Measurements from ENCODE around the gene PMPCA.

The PMPCA gene

DNA sequence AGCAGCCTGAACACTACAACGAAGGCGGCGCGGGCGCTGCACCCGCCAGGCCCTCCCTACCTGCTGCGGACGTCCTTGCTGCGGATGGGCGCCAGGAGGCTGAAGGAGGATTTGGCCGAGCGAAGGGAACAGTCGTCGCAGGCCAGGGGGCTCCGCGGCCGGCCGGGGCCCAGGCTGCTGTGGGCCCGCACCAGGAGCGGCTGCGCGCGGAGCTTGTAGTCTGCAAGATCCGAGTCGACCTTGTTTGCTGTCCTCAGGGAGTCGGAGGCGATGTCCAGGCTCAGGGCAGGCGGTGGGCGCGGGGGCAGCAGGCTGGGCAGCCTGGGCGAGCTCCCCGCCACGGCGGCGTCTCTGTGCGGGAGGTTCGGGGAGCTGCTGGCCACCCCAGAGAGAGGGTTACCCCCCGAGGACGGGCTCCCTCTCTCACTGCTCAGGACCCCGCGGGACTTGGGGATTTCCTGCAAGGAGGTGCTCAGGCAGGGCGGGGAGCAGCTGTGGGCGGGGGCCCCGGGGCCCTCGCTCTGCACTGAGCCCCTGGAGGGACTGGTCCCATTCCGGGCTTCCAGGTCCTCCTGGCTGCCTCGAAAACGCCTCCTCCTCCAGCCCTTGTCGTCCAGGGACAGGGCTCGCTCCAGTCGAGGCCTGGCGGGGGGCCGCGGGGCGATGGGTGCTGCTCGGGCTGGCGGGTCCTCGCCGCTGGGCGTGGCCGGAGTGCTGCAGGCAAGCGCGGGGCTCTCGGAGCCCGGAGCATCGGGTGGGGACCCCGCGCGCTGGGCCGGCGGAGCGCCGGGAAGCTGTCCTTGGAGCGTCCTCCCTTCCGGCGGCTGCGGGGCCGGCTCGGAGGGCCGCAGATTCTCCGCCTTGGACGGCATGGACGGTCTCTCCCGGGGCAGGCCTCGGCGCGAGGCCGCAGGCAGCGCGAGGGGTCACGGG lies 28.4 kb downstream of the PMPCA start:
- DNase-seq: peak; percentile 13

DNA sequence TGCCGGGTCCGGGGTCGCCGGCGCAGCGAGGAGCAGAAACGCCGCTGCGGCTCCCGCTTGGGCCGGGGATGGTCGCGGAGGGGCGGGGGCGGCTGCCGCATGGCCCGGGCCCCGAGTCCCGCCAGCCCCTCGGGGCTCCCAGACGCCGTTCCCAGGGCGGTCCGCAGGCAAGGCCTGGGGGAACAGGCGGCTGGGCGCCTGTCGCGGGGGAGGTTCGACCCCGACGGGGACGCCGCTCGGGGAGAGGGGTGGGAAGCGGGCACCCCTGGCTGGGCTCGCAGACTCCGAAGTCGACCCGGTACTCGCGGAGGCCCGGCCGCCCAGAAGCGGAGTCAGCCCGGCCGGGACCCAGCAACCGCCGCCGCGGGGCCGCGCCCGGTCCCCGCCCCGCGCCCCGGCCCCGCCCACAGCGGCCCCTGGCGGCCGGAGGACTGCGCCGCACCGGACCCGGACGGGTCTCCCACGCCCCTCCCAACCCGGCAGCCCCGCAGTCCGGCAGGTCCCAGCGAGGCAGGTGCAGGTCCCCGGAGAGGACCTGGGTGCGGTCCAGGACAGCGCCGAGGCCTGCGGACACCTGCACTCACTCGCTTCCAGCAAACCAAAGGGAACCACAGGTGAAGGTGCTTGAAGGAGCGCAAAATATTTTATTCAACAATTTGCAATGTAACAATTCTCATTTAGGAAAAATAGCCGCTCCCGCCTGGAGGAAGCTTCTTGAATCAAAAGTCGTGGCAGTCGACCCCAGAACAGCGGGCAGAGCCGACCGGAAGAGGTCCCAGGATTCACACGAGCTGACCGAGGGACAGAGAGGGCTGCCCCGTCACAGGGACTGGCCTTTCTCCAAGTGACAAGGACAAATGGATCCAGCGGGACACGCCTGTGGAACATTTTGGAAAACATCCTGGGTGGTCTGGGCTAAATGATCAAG lies 29.3 kb downstream of the PMPCA start, which contains the start of gene INPP5E:
INPP5E (minus strand) TSS at position 365 of the 928 bp plus-strand sequence. CDS start 426 bp downstream, outside the sequence.
- DNase-seq: peak; percentile 53

GRCh38 chr9:136441191-136441680 lies 30.8 kb downstream of the PMPCA start:
- DNase-seq: no peak

DNA sequence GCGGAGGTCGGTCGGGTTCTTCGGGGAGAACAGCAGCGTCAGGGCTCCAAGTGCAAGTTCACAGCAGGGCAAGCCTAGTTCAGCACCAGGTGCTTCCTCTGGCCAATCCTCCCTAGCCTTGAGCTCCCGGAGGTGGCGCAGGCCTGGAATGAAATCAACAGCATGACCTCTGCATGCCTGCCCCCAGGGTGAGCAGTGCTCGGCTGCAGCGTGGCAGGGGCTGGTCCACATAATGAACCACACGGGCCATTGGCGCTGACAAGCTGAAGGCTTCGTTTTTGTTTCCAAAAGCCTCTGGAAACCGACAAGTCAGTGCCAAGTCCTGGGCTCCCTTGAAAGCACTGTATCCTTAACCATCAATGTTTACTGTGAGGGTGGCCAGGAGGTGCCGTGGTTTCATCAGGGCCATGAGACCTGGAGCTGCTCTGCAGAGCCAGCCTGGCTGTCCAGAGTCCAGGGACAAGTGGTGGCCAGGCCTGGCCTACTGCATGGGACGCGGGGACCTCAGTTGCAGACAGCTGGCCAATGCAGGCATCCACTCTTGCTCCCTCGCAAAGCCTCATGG lies 31.3 kb downstream of the PMPCA start:
- DNase-seq: no peak

- no peak for DNase-seq
Observed at GRCh38 chr9:136442265-136442664, 31.8 kb downstream of the PMPCA start.

DNA sequence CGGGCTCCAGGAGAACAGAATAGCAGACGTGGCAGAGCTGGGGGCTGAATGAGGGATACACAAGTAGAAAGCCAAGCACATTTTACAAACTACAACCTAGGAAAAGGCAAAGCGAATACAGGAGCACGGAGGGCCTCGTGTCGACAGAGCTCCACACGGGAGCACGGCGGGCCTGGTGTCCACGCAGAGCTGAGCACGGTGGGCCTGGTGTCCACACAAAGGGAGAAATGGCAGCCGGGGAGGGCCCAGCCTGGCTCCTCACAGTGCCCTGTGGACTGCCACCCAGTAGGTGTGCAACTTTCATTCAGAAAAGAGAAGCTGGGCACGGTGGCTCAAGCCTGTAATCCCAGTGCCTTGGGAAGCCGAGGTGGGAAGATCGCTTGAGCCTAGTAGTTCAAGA lies 32.6 kb downstream of the PMPCA start:
- DNase-seq: no peak

DNA sequence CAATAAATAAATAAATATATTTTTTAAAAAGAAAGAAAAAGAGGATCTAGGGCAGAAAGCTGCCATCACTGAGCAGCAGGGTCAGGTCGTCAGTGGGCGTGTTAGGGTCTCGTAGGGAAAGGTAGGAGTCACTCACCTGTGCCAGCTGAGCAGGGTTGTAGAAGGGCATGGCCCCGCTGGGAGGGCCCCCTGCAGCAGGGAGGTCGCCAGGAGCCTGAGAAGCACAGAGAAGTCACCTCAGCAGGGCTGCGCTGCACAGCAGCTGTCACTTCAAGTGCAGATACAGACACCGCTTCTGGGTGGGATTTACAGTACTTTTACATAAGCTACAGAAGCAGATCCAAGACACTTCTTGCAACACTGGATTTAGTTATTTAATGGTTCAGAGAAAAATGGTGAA lies 33.2 kb downstream of the PMPCA start:
- DNase-seq: no peak

DNA sequence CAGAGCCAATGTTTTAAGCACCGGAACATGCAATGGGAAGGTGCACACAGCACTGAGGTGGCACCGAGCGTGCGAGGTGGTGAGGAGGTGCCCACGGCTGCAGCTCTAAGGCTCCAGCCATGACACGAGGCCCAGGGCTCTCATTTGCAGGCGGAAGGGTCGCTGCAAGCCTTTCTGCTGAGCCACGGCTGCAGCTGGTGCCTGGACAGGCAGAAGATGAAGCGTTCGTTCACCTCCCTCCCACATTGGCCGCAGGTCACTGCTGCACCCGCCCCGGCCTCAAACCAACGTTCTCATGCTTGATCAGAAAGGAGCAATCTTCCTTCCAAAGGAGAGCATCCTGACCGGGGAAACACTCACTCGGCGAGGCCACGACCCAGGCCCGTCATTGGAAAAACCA lies 33.6 kb downstream of the PMPCA start:
- no peak for DNase-seq

GRCh38 chr9:136445799-136446198 lies 35.3 kb downstream of the PMPCA start:
- no peak for DNase-seq

DNA sequence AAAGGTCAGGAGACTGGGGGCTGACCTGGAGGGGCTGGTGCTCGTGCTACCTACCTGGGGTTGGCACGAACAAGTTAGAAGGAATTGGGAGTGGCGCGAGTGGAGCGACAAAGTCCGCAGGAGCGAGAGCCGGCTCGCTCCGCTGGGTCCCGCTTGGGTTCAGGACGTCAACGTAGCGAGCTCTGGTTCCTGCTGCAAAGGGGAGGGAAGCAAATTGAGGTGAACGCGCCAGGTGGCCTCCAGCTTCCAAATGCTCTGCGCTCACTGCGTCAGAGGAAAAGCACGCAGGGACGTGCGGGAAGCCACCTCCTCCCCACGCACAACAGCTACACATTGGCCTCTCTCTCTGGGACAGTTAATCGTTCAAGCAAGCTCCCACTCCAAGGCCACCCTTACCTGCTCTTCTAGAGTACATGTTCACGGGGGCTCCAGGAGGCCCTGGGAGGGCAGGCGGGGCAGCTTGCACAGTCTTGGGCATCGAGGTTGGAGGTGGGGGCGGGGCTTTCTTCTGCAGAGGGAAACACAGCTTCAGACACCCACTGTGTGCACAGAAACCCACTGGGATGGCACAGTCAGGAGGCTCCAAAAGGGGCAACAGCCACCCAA lies 36.8 kb downstream of the PMPCA start:
- no peak for DNase-seq

DNA sequence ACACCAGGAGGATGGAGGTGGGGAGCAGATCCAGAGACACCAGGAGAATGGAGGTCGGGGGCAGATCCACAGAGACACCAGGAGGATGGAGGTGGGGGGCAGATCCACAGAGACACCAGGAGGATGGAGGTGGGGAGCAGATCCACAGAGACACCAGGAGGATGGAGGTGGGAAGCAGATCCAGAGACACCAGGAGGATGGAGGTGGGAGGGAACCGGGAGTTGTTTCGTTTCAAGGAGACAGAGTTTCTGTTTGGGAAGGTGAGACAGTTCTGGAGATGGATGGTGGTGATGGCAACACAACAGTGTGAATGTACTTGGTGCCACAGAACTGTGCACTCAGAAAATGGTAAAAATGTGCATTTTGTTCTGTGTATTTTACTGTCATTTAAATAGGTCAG lies 38.2 kb downstream of the PMPCA start:
- no peak for DNase-seq

DNA sequence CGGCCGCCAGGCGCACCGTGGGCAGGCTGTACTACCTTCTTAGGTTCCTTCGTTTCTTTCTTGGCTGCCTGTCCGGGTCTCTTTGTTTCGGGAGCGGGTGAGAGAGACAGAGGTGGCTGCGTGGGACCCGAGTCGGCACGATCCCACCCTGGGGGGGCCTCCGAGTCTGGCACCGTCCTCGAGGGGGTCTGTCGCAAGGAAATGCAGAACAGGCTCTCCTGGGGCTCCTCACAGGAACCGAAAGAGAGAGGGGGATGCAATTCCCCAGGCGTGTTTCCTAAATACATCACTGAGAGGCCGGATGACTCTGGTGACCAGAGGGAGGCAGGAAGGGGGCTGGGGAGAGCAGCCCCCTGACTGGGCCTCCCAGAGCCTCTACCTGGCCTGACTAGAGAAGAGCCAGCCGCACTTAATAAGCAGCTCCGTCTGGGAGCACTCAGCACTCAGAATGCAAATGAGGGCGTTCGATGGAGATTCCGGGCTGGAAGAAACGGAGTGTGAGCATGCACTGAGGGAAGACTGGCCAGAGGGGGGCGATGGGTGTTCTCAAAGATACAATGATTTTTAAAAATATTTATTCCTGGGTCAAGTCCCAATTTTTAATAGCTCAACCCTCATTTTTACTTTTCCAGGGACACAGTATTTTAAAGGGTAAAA lies 40.9 kb downstream of the PMPCA start:
- DNase-seq: no peak

- no peak for DNase-seq
Observed at GRCh38 chr9:136453326-136453725, 42.9 kb downstream of the PMPCA start.

DNA sequence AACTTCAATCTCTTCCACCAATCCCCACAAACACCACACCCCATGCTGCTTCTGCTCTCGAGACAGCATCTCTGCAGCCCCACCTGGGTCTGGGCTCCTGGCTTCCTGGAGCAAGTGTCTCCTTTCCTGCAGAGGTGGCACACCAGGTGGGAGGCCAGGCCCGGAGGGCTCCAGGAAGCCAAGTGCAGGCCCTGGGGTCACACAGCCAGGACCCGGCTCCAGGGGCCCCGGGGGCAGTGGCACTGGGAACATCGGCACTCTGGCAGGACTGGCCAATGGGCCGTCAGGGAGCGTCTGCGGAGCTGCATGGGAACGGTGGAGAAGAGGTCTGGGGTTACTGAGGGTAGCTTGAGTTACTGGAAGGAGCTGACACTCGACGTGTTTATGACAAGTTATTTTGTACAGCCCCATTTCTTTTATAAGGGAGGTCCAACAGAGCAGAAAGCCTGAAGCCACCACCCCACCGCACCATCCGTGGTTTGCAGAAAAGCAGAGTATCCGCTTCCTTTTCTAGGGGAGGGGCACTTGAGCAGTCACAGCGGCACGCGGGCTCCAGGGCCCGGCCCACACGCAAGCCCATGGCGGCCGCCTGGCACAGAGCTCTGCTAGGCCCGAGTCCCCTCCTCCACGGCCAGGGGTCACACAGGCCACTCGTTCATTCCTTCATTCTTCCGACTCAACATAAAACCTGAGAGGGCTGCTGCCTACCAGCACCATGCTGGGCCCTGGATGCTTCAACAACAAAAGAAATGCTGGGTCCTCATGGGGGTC lies 43.8 kb downstream of the PMPCA start:
- no peak for DNase-seq

- DNase-seq: no peak
Observed at GRCh38 chr9:136455043-136456002, 44.9 kb downstream of the PMPCA start.

DNA sequence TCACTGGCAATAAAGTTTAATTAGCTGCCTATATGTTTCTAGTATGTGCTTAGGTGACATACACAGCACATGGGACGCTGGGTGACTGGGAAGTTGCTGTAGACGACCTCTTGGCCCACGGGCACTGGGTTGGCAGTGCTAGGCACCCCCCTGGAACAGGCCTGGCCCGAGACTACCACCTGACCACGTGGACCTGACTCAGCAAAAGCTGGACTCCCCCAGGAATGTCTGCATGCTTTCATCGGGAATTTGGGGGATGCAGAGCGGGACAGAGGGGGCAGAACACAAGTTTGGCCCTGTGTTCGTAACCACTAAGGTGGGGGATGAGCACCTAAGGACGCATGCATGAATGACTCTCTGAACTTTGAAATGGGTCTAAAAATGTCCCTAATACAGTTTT lies 45.8 kb downstream of the PMPCA start:
- DNase-seq: no peak

GRCh38 chr9:136457326-136457725 lies 46.9 kb downstream of the PMPCA start:
- DNase-seq: no peak

DNA sequence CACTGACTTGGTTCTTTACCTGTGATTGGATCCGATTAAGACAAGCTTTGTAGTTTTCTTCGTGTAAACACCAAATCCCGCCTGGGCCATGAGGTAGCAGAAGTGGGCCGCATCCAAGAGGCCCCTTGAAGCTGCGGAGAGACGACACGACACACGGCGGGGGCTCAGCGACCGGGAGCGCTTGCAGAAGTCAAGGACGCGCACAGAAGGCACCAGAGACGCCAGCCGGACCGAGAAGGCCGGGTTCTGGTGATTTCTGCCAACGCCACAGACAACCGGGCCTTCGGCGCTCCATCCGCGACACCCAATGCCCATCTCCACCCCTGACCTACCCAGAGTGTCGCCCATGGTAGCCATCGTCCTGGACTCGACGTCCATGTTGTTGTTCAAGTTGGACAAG lies 49.0 kb downstream of the PMPCA start:
- DNase-seq: no peak

DNA sequence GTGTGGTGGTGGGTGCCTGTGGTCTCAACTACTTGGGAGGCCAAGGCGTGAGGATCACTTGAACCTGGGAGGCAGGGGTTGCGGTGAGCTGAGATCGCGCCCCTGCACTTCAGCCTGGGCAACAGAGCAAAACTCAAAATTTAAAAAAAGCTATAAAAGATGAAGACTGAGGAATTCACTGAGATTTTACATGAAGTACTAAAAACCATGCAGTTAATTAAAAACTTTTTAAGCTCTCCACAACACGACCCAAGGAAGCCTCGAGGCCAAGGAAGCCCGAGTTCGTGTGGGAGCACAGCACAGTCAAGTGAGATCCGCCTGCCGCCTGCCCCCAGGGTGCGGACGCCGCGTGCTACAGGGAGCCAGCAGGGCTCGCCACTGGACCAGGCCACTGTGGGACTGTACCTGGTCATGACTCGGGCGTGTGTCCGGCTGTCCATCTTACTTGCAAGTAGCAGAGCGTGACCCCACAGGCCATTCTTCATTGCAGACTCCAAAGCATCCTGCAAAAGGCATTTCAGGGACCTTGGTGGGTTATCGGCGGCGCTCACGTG lies 50.4 kb downstream of the PMPCA start:
- no peak for DNase-seq

DNA sequence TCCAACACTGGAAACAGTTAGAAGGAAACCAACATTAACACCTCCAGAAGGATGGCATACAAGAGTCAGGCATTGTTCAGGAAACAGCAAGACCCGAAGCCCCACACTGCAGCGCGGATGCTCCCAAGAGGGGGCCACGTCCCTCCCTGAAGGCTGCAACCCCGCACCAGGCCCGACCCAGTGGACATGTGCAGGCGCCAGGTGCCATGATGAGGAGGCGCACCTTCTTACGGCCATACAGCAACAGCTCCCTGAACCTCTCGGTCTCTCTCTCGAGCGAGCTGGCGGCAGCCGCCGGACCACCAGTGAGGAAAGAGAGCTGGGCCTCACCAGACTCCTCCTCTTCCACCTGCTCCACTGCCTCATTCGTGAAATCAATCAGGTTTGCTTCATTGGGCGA lies 52.2 kb downstream of the PMPCA start:
- no peak for DNase-seq
